H4 (cell line): ENCODE results near the gene ZNF598. TPM values are rescaled to one million over a fixed set of nuclear protein-coding genes. Genes with fewer than 3 reads are reported as not detected.

Source experiments
- DNase-seq: peaks from one replicate; pipeline ENCODE4 v3.0.0-alpha.2; 2015; ENCODE audit warnings: low spot score
- total RNA-seq: library from RNA; depleted of rRNA; stranded (reverse); fragments of >200 nt; shearing (Covaris generic); gene quantifications from 2 replicates; pipeline ENCODE4 v1.2.3, GENCODE V29; 2014

Gene ZNF598
- total RNA-seq, 1 experiment from 2014 or later = 5.5 TPM

GRCh38 chr16:1991948-1992703 lies 17.5 kb downstream of the ZNF598 start:
- no peak for DNase-seq

DNA sequence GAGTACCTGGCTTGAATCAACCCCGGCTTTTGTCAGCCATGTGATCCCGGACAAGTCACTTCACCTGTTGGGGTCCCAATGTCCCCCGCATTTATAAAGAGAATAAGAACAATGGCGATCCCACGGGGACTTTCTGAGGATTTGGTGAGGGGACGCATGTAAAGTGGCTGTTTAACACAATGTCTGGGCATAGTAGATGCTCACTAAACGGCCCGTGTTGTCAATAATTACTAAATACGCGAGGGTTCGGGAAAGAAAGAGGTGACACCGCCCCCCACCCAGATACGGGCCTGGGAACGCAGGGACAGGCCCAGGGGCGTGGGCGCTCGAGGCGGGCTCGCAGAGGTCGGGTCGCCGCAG lies 18.1 kb downstream of the ZNF598 start:
- no peak for DNase-seq

DNA sequence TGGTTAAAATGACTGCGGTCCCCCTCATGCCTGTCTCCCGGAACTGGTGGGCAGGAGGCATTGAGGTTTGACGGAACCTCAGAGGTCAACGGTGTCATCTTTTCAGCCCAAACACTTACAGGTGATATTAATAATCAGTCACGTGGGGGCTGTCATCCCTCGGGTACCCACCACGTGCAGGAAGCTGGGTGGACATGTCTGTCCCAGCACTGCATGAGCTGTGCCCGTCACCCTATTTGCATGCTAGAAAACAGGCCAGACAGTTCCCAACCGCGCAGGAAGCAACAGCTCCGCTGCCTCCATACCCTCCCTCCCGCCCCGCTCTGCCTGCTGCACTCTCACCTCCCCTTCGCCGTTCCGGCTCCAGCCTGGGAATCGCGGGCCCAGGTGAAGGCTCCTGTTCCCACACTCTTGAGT lies 18.5 kb downstream of the ZNF598 start:
- DNase-seq = no peak

GRCh38 chr16:1990351-1991134 lies 19.1 kb downstream of the ZNF598 start:
- no peak for DNase-seq

GRCh38 chr16:1990101-1990350 lies 19.6 kb downstream of the ZNF598 start:
- DNase-seq = no peak

DNA sequence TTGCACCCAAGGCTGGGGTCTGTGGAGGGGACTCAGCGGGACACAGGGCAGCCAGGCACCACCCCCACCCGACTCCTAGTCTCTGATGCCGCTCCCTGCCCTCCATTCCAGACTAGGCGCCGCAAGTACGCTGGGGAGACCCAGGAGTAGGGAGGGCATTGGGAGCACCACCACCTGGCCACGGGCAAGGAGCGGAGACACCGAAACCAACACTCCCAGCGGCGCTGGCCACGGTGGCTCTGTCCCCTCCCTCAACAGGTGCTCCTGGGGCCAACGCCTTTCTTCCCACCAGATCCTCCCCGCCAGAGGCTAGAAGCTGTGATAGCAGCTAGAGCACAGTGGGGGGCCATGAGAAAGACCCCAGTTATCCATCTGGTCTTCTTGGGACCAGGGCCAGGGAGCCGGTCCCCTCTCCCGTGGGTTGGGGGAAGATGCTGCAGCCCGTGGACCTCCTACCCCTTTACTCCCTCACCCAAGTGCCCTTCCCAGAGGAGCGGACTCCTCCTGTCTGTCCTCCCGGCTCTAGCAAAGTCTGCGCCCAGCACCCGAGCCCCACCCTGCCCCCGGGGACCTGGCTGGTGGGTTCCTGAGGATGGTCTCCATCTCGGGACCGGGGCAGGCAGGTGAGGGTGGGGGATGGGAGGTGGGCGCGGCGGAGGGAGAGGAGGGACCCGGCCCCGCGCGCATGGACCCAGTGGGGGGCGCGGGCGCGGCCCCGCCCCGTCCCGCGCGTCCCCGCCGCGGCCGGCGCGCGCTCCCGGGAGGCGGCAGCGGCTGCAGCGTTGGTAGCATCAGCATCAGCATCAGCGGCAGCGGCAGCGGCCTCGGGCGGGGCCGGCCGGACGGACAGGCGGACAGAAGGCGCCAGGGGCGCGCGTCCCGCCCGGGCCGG lies 20.2 kb downstream of the ZNF598 start, which contains the start of gene SYNGR3:
TSS of gene SYNGR3 (plus strand) at position 762 of the 892 bp plus-strand sequence. CDS start 133 bp downstream, outside the sequence.
- DNase-seq = no peak

DNA sequence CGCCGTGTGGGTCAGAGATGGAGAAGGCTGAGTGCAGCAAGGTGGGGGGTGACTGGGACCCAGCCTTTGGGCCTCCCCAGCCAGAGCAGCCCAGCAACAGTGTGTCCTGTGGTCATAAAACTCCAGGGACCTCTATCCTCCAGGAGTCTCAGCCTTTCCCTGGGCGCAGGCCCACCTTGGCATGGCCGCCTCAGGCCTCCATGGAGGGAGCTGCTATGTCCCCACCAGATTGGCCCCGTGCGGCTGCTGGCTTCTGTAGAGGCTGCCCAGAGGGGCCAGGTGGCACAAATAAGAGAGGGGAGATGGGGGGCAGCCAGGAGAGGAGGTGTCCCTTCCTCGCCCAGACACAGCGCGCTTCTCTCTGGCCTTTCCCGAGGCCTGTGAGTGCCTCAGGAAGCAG lies 22.4 kb downstream of the ZNF598 start:
- no peak for DNase-seq

DNA sequence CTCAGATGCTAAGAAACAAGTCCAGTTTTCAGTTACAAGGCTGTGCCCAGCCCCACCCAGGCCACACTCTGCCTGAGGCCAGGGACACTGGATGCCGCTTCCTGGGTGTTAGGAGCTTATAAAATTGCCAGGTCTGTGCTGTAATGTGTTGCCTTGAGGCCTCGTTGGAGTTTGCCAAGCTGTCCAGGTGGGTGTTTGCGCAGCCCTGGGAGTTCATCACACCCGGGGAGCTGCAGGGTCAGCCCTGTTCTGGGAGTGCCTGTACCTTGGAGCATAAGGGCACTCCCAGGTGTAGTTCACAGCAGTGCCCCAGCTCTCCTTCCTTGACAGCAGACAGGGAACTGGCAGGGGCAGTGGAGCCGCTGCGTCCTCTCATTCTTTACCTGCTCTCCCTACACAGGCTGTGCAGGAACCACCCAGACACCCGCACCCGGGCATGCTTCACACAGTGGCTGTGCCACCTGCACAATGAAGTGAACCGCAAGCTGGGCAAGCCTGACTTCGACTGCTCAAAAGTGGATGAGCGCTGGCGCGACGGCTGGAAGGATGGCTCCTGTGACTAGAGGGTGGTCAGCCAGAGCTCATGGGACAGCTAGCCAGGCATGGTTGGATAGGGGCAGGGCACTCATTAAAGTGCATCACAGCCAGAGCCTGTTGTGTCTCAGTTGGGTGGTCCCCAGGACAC lies 24.0 kb downstream of the ZNF598 start:
- no peak for DNase-seq

DNA sequence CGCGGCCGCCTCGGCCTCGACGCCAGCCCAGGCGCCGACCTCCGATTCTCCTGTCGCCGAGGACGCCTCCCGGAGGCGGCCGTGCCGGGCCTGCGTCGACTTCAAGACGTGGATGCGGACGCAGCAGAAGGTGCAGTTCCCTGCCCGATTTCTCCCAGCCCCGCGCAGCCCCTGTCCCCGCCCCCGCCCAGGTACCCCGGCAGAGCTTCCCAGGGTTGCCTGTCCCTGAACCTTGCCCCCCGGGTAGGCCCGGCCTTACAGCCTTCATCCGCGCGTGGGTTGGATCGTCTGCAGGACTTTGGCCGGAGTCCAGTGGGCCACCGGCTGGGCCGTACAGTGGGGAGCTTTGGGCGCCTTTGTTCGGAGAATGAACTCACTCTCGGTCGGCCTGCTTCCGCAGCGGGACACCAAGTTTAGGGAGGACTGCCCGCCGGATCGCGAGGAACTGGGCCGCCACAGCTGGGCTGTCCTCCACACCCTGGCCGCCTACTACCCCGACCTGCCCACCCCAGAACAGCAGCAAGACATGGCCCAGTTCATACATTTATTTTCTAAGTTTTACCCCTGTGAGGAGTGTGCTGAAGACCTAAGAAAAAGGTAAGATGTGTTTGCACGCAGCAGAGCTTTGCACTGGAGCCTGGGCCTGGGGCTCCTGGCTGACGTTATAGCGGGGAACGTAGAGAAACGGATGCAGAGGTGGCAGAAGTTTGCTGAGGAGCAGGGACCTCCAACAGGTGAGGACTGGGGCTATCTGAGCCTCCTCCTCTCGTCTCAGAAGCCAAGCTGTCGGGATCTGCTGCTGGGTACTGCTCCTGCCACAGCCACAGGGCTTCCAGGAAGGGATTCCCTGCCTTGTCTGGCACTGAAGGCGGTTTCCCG lies 25.0 kb downstream of the ZNF598 start:
- DNase-seq = no peak

DNA sequence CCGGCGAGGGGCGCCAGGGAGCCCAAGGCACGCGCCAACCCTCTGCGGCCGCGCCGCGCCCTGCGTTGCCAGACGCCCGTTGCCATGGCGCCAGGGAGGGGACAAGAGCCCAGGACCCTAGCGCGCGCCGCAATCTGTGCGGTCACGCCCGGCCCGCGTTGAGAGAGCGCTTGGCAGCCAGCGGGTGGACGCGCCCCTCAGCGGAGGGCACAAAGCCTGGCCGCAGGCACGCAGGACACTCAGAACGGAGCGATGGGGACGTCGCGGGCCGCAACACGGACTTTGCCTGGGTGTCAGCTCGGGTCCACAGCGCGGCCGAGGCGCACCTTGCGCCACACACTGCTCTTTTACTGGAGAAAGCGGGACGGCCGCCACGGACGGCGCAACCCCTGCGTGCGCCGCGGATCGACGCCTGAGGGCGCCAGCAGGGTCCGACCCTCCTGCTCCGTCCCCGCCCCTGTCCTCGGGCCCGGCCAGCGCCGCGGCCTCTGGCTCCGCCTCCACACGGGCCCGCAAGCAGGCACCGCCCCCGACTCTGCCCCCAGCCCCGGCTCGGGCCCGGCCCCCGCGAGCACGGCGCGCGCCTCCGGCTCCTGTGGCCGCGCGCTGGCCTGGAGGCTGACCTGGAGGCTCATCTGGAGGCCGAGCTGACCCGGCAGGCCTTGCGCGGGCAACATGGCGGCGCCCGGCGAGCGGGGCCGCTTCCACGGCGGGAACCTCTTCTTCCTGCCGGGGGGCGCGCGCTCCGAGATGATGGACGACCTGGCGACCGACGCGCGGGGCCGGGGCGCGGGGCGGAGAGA lies 25.9 kb downstream of the ZNF598 start, which contains the start of gene GFER:
TSS of gene GFER (plus strand) at position 650 of the 803 bp plus-strand sequence. CDS start at position 676, 26 bp downstream.
- DNase-seq = peak; percentile 77

DNA sequence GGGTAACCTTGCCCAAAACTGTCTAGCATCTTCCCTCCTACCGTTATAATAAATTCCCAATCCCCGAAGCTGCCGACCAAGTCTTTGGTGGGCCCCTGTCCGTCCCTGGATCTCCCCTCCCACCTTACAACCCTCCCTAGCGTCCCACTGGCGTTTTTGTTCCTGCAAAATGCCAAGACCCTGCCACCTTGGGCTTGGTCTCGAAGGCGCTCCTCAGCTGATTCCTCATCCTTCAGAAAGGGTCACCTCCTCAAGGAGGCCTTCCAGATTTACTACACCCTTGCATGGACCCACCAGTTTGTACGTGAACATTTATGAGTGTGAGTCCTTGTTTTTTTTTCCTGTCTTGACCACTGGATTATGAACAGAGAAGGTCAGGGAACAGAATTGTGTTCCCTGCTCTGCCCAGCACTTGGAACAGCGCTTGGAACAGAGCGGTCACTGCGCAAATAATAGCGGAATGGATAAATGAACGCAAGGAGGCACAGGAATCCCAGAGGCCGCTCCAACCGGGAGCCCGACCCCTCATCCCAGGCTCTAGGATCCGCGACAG lies 26.6 kb downstream of the ZNF598 start:
- DNase-seq = no peak

DNA sequence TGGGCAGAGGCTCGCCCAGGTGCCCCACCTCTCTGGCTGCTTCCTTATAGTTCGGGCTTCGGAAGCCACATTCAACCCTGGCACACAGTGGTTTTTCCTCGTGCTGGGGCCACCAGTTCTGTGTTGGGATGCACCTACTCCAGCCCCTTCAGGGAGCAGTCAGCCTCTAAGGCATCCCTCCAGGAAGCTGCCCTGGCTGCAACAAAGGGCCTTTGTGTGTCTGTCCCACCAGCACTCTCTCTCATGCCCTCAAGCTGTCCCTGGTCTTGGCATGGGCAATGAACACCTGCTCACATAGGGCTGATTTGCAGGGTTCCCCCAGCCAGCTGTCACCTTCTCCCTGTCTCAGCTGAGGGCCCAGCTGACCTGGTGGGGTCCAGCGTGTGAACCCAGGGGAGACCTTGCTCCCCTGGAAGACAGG lies 27.6 kb downstream of the ZNF598 start:
- no peak for DNase-seq

DNA sequence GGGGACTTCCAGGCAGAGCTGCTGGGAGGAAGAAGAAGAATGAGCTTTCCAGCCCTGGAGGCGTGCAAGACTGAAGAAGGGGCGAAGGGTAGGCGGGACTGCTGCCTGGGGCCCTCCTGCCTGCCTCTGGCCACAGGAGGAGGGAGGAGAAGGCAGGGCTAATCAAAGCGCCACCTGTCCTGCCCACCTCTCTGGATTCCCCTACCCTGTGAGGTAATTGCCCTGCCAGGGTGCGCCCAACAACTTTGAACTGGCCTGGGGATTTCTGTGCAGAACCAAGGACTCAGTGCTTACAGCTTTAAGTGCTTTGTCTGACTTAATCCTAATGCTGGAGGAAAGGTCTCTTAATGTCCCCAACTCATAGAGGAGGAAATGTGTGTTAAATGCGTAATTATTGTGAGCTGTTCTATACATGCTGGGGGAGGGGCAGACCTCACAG lies 28.2 kb downstream of the ZNF598 start, which contains the start of gene NOXO1:
TSS of gene NOXO1 (minus strand) at position 72 of the 439 bp plus-strand sequence. CDS start 290 bp downstream, outside the sequence.
- DNase-seq = no peak

DNA sequence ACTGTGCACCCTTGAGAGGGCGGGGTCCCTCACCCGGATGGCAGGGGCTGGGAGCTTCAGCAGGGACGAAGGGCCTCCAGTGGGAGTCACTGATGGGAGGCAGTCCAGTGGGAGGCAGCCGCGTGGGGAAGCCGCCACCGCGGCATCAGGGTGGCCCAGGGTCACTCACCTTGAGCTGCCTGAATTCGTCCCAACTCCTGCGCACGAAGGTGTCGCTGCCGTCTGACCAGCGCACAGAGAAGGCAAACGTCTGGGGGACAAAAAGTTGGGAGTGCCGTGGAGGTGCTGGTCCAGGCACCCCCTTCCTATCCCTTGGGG lies 28.9 kb downstream of the ZNF598 start:
- DNase-seq = no peak

- DNase-seq = no peak
Observed at GRCh38 chr16:1980030-1980769, 29.4 kb downstream of the ZNF598 start.

GRCh38 chr16:1979271-1980029 lies 30.2 kb downstream of the ZNF598 start:
- DNase-seq = no peak

- DNase-seq = no peak
Observed at GRCh38 chr16:1978476-1979120, 31.0 kb downstream of the ZNF598 start.
